Stomach (tissue), 4 donors: ENCODE data around the gene MAPK8IP3.

Experiments
- POLR2A ChIP-seq, 4 donors: fragments of 450-650 bp; IDR thresholded peaks; one replicate each; pipeline ENCODE4 v1.6.1; 2016; ENCODE audit warnings: antibody characterized with exemption in 4 of 4, control low read depth in 2 of 4, mild to moderate bottlenecking in 1 of 4, moderate library complexity in 1 of 4
- TF ChIP-seq, protein P1 (sequence below), 7 experiments: fragments of 450-650 bp in 4 of 7; fragments of 200-600 bp in 3 of 7; sonication (generic) in 3 of 7; IDR thresholded peaks; one replicate each; pipeline ENCODE4 v1.5.1; 2016 to 2019; ENCODE audit warnings: antibody characterized with exemption in 7 of 7, control low read depth in 2 of 7, mild to moderate bottlenecking in 1 of 7

DNA sequence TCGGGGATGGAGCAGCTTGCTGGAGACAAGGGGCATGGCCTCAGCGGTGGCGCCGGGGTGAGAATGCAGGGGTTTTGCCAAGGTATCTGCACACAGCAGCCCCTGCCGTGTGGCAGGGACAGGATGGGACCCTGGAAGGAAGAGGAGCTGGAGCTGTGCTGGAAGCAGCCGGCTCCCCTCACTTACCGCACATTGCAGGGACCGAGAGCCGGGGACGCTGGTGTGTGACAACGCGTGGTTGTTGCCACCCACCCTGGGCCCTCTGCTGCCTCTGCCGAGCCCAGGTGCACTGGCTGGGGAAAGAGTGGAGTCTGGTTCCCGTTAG, 79.8 kb downstream of the MAPK8IP3 start:
- TF ChIP-seq, protein P1, sequence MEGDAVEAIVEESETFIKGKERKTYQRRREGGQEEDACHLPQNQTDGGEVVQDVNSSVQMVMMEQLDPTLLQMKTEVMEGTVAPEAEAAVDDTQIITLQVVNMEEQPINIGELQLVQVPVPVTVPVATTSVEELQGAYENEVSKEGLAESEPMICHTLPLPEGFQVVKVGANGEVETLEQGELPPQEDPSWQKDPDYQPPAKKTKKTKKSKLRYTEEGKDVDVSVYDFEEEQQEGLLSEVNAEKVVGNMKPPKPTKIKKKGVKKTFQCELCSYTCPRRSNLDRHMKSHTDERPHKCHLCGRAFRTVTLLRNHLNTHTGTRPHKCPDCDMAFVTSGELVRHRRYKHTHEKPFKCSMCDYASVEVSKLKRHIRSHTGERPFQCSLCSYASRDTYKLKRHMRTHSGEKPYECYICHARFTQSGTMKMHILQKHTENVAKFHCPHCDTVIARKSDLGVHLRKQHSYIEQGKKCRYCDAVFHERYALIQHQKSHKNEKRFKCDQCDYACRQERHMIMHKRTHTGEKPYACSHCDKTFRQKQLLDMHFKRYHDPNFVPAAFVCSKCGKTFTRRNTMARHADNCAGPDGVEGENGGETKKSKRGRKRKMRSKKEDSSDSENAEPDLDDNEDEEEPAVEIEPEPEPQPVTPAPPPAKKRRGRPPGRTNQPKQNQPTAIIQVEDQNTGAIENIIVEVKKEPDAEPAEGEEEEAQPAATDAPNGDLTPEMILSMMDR (IDR thresholded peaks at IDR 0.05) = no peak
- no peak for TF ChIP-seq POLR2A (IDR thresholded peaks at IDR 0.05)
